Endometrium (tissue), 2 donors: ENCODE results near the gene ADPRS.

Experiments
- FAIRE-seq: peaks from 2 replicates; lab custom pipeline; 2012; peaks lifted over from hg19 to GRCh38; lab: Jason Lieb, UNC
- donor health status: control.
- donor health status: control.

The ADPRS gene

GRCh38 chr1:36108314-36108713 lies 19.6 kb downstream of the ADPRS start:
- no peak for FAIRE-seq

- FAIRE-seq: no peak
Observed at GRCh38 chr1:36109041-36109679, 20.5 kb downstream of the ADPRS start.

GRCh38 chr1:36111151-36111550 lies 22.5 kb downstream of the ADPRS start:
- FAIRE-seq: no peak

GRCh38 chr1:36112823-36113222 lies 24.1 kb downstream of the ADPRS start:
- FAIRE-seq: no peak

- FAIRE-seq: no peak
Observed at GRCh38 chr1:36114371-36114770, 25.7 kb downstream of the ADPRS start.

DNA sequence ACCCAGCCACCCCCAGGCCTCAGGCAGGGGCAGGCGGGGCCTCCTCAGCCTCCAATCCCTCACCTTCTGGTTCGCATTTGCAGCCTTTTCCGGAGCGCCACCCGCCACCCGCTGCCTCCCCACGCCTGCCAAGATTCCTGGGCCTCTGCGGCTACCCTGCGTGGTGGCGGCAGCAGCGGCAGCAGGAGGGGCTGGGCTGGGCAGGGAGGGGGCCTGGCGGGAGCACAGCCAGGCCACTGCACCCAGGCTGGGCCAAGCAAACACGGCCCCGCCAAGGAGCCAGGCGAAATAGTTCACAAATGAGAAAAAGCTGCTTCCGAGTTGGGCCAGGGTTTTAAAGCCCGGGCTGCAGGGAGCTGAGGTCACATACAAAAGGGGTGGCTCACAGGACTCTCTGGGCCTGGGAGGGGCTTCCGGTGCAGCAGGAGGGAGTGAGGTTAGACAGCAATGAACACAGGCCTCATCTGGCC lies 26.5 kb downstream of the ADPRS start:
- FAIRE-seq: no peak

DNA sequence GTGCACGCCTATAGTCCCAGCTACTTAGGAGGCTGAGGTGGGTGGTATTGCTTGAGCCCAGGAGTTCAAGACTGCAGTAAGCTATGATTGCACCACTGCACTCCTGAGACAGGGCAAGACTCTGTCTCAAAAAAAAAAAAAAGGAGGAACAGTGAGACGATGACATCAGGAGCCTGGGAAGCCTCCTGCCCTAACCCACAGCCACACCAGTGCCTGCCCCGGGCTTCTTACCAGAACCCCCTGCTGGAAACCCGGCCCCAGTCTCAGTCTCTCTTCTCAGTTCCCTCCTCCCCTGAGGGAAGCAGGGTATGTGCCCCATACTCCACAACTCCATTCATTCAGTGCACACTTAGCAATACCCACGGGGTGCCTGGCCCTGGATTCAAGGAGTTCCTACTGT lies 27.2 kb downstream of the ADPRS start:
- FAIRE-seq: no peak

- FAIRE-seq: no peak
Observed at GRCh38 chr1:36116901-36117300, 28.2 kb downstream of the ADPRS start.

DNA sequence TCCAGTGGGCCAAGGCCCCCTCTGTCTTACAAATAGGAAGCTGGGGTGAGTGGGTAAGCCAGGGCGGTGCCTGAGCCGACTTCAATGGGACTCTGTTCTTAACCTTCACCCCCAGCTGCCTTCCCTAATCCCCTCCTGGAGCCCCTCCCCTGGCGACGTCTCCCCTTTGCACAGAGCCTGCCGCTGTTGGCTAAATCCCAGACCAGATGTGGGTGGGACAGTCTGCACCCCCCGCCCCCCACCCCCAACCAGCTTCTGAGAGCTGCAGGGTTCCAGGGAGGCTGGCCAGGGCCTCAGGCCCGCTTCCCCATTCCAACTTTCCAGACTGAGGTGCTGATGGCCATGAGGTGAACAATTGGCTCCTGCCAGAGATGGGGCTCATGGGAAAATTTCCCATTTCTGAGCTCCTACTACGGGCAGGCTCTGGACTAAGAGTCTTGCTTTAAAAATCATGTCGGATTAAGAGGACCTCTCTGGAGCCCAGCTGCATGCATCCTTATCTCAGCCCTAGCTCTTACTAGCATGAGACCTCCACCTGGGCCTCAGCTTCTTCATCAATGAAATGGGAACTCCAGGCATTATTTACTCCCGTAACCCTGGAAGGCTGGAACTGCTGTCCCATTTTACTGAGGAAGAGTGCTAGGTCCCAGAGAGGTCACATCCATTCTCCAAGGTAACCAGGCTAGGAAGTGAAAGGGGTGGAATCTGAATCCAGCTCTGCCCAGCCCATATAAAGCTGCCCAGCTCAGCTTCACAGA lies 29.9 kb downstream of the ADPRS start:
- FAIRE-seq: no peak

DNA sequence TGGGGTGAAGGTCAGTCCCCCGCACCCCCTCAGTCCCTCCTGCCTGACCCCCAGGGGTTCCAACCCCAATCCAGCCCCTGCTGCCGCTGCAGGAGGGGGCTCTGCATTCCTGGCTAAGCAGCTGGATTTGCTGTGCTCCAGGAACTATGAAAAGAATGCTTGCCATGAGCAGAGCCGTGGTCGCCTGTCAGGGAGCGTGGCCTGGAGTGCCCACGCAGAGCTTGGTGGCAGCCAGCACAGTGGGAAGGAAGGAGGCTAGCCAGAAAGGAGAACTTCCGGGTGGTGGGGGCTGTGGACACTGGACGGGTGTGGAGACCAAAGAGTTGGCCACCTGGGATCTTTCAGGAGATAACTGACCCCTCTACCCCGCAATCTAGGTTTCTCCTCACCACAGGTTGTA lies 30.8 kb downstream of the ADPRS start:
- FAIRE-seq: no peak

GRCh38 chr1:36122062-36123030 lies 33.7 kb downstream of the ADPRS start:
- FAIRE-seq: no peak

DNA sequence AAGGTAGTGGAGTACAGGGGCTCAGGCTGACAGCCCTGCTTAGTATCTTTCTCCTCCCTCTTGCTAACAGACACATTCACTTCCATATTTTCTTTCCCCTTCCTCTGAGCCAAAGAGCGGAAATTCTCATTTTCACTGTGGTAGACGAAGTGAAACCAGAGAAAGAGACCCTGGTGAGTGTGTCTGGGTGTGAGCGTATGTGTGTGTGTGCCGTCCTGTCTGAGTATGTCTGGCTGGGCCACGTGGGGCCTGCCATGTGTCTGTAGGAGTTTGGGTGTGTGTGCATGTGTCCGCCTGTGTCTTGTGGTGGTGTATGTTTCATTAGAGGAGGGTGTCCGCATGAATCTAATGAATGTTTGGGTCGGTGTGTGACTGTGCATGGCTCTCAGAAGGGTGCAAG lies 34.7 kb downstream of the ADPRS start:
- no peak for FAIRE-seq

DNA sequence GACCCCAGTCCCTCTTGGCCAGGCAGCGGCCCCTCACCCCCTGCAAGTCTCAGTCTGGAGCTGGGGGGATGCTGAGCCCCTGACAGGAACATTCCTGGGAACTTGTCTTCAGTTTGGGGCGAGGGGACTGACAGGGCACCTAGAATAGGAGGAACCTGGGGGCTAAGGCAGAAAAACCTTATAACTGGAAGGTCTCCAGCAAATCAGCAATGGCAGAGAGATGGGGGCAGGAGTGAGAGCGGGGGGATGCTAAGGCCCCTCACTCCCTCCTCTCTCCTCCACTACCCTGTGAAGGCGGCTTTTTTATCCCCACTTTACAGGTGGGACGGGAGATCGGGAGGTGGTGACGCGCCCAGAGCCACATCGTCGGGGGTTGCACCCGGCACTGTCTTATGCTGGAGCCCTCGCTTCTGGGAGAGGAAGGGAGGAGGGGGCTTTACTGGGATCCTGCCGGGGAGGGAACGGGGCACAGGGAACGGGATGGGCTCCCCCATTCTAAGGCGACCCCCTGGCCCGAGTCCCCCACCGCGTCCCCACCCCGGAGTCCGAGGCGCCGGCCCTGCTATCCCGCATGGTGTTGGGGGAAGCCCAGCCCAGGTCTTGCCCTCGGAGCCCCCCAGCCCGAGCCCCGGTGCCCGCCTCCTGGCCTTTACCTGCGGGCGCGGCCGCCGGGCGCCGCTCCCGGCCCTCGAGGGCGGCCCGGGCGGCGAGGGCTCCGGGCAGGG lies 35.9 kb downstream of the ADPRS start:
- no peak for FAIRE-seq

- no peak for FAIRE-seq
Observed at GRCh38 chr1:36125129-36125991, 36.7 kb downstream of the ADPRS start, which contains the start of gene COL8A2. Gene COL8A2 (minus strand): TSS chr1:36125222. CDS start chr1:36100242, 24,980 bp downstream.

GRCh38 chr1:36126005-36126716 lies 37.5 kb downstream of the ADPRS start:
- FAIRE-seq: no peak

DNA sequence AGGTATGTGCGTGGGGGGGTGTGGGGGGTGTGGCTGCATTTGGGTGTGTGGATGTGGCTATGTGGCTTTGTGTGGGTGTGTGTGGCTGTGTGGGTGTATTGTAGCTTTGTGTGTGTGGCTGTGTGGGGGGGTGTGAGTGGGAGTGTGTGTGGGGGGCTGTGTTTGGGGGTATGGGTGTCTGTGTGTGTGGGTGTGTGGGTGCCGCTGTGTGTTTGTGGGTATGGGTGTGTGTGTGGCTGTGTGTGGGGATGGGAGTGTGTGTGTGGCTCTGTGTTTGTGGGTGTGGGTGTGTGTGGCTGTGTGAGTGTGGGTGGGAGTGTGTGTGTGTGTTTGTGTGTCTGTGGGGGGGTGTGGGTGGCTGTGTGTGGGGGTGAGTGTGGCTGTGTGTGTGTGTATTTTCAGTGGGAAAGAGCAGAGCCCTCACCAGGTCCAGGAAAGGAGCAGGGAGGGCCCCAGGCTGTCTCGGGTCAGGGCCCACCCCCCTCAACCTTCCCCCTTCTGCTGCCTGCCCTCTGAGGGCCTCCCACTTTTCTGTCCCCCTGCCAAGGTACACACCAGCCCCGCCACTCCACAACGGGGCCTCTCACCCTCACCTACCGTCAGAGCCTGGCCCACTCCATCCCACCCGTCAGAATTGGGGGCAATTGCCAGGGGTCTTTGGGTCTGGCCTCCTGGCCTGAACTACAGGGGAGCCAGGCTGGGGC lies 38.3 kb downstream of the ADPRS start:
- FAIRE-seq: no peak

DNA sequence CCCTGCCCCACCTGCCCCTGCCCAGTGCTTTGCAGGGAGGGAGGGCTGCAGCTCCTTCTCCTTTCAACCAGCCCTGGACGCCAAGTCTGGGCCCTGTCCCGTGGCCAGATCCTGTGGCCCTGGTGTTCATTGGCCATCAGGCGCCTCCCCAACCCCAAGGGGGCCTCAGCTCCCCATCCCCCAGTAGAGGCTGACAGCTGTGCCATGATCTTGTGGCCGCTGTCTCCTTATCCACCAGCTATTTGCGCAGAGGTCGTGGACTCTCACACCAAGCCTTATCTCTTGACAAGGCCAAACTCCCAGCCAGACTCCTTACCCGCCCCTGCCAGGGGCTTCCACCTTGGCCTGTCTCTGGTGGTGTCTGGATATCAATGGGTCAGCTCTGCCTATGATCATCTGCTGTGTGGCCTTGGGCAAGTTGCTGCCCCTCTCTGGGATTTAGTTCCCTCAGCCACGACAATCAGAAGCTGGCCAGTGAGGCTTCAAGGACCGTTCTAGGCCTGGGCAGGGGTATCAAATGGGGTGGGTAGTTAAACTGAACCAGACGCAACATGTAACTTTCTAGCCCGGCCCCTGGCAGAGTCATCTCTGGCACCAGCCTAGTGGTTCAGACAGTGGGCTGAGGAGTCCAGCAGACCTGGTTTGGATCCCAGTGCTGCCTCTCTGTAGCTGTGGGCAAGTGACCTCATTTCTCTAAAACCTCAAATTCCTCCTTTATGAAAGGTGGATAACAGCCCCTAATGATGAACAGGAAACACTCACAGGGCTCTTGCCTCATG lies 39.6 kb downstream of the ADPRS start:
- FAIRE-seq: no peak

GRCh38 chr1:36128905-36129206 lies 40.2 kb downstream of the ADPRS start:
- FAIRE-seq: no peak

DNA sequence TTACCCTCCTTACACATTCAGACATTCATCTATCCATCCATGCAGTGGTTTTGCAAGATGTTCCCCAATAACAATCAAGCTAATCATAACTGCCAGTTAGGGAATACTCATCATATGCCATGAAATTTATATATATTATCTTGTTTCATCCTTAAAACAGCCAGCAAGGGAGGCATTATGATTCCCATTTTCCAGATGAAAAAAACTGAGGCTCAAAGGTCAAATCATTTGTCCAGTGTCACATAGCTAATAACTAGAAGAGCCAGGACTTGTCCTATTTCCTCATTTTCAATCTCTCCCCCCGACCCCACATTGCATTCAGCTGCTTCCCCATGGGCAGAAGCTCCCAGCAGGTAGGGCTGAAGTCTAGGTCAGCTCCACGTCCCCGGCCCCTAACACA lies 43.3 kb downstream of the ADPRS start:
- FAIRE-seq: no peak
